DND-41 (cell line): ENCODE results near the gene NPM1.

ENCODE experiments used
- CTCF ChIP-seq: IDR thresholded peaks from 2 replicates; pipeline ENCODE4 v1.5.1; 2012; ENCODE audit warnings: borderline replicate concordance, low read length, moderate library complexity, mild to moderate bottlenecking; ENCODE audit not compliant: poor library complexity, severe bottlenecking; ENCODE audit errors: extremely low read depth
- EZH2 ChIP-seq: IDR thresholded peaks from 3 replicates; pipeline ENCODE4 v1.6.1; 2012; ENCODE audit warnings: borderline replicate concordance, low read depth, mild to moderate bottlenecking, moderate library complexity, low read length, inconsistent platforms; ENCODE audit not compliant: severe bottlenecking

DNA sequence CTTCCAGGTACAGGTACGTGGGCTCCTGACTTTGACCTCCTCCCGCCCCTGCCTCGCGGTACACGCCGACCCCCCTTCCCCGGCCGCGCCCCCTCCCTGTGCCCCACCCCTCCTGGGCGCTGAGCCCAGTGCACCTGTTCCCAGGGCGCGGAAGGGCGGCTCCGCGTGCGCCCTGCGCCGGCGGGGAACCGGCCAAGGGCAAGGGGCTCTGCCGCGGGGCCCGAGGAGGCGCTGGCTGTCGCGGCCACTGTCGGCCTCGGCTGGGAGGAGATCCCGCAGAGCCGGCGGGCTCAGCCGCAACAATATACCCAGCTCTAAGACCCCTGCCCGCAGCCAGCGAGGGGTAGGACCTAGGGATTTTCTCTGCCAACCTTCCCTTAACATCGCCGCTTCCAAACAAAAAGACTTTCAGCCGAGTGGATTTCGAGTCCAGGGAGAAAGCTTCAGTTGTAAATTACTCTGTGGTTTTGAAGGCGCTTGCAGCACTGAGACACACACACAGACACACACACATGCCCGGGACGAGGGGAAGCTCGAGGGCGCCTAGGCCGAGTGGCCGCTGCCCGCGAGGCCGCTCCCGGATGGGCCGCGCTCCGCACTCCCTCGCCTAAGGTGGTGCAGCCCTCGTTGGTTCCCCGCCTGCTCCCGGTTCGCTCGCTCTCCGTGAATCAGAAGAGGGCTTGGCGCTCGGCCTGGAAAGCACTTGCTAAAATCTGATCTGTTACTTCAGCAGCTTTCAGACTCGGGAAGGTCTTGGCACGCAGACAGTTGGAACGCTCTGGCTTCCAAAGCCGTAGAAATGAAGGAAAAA is 33.0 kb downstream of the NPM1 start:
- TF ChIP-seq EZH2 (no peak), CTCF (no peak)
